IMR-90 (cell line): ENCODE data around the gene IFI44. TPM values are rescaled to one million over a fixed set of nuclear protein-coding genes. Genes with fewer than 3 reads are reported as not detected.

Experiments used
- ATAC-seq: fragments of 200-7000 bp; cut with Tn5 transposase; 2 replicates; pipeline ENCODE4 v1.9.1; 2020; ENCODE audit warnings: low read depth, mild to moderate bottlenecking, moderate library complexity
- BruUV-seq: library from RNA; stranded (reverse); fragments of 400-500 nt; replicated peaks from 2 replicates; lab custom pipeline; 2021; lab: Mats Ljungman, UMichigan
- CTCF ChIA-PET: fragments of 300-600 bp; formaldehyde crosslinking; extraction: SDS; loops from one replicate; lab custom pipeline; 2021; ENCODE audit warnings: antibody characterized with exemption; lab: Yijun Ruan, JAX
- POLR2A ChIA-PET: fragments of 300-600 bp; sonication (Branson Sonifier 250); formaldehyde crosslinking; loops from one replicate; lab custom pipeline; 2022; ENCODE audit warnings: antibody characterized with exemption; ENCODE audit not compliant: unreplicated experiment; lab: Charles Lee
- DNase-seq: peaks from one replicate; pipeline ENCODE4 v3.0.0; 2013
- H2AFZ ChIP-seq: replicated peaks from 2 replicates; pipeline ENCODE3; 2013; ENCODE audit warnings: low read length, mild to moderate bottlenecking; ENCODE audit not compliant: poor library complexity
- H2AK5ac ChIP-seq: 2 replicates; pipeline ENCODE4 v1.6.1; 2013; ENCODE audit warnings: low read depth, low read length, inconsistent platforms
- H2AK9ac ChIP-seq: replicated peaks from 2 replicates; pipeline ENCODE3; 2013; ENCODE audit warnings: mild to moderate bottlenecking, low read depth, low read length, moderate library complexity; ENCODE audit not compliant: poor library complexity
- H2BK120ac ChIP-seq: 2 replicates; pipeline ENCODE4 v1.6.1; 2013; ENCODE audit warnings: low read depth, low read length, inconsistent platforms
- H2BK15ac ChIP-seq: 3 replicates; pipeline ENCODE4 v1.6.1; 2013; ENCODE audit warnings: low read depth, low read length, inconsistent platforms
- H2BK20ac ChIP-seq: 2 replicates; pipeline ENCODE4 v1.6.1; 2013; ENCODE audit warnings: low read depth, mild to moderate bottlenecking, inconsistent platforms, low read length, moderate library complexity
- H2BK5ac ChIP-seq: 2 replicates; pipeline ENCODE4 v1.6.1; 2013; ENCODE audit warnings: mild to moderate bottlenecking, low read depth, low read length, inconsistent platforms; ENCODE audit not compliant: poor library complexity, severe bottlenecking
- H3K14ac ChIP-seq: replicated peaks from 2 replicates; pipeline ENCODE4 v1.6.1; 2013; ENCODE audit warnings: low read depth, low read length, inconsistent platforms
- H3K18ac ChIP-seq: 2 replicates; pipeline ENCODE4 v1.6.1; 2013; ENCODE audit warnings: low read depth, low read length, control low read depth
- H3K23ac ChIP-seq: 2 replicates; pipeline ENCODE4 v1.6.1; 2013; ENCODE audit warnings: low read depth, low read length, inconsistent platforms
- H3K27ac ChIP-seq: 2 replicates; pipeline ENCODE4 v1.5.1; 2013; ENCODE audit warnings: mild to moderate bottlenecking, control low read depth, low read length; ENCODE audit not compliant: insufficient read depth
- H3K27me3 ChIP-seq: 2 replicates; pipeline ENCODE4 v1.6.1; 2013; ENCODE audit warnings: low read length; ENCODE audit not compliant: control insufficient read depth, insufficient read depth
- H3K36me3 ChIP-seq: 2 replicates; pipeline ENCODE4 v1.6.1; 2013; ENCODE audit warnings: low read length, mixed read lengths; ENCODE audit not compliant: control insufficient read depth, insufficient read depth
- H3K4ac ChIP-seq: 2 replicates; pipeline ENCODE4 v1.6.1; 2013; ENCODE audit warnings: low read depth, low read length, inconsistent platforms
- H3K4me1 ChIP-seq: 2 replicates; pipeline ENCODE4 v1.6.1; 2013; ENCODE audit warnings: low read length, mixed read lengths; ENCODE audit not compliant: control insufficient read depth, insufficient read depth
- H3K4me2 ChIP-seq: 2 replicates; pipeline ENCODE4 v1.6.1; 2013; ENCODE audit warnings: low read depth, mild to moderate bottlenecking, control low read depth, low read length, moderate library complexity
- H3K4me3 ChIP-seq: 2 replicates; pipeline ENCODE4 v1.5.1; 2013; ENCODE audit warnings: low read depth, mild to moderate bottlenecking, control low read depth, low read length, moderate library complexity; ENCODE audit not compliant: insufficient read depth
- H3K56ac ChIP-seq: 2 replicates; pipeline ENCODE4 v1.6.1; 2013; ENCODE audit warnings: low read length, inconsistent platforms; ENCODE audit not compliant: insufficient read depth; ENCODE audit errors: extremely low read depth
- H3K79me1 ChIP-seq, 2 experiments: 2 replicates each; pipeline ENCODE4 v1.6.1; 2013; ENCODE audit warnings: low read length in 2 of 2, inconsistent platforms in 1 of 2, low read depth in 1 of 2
- H3K9ac ChIP-seq: 2 replicates; pipeline ENCODE4 v1.6.1; 2013; ENCODE audit warnings: low read depth, low read length, control low read depth
- H3K9me1 ChIP-seq: 2 replicates; pipeline ENCODE4 v1.6.1; 2013; ENCODE audit warnings: low read length, inconsistent platforms; ENCODE audit not compliant: insufficient read depth
- H3K9me3 ChIP-seq: 2 replicates; pipeline ENCODE4 v1.6.1; 2013; ENCODE audit warnings: low read length; ENCODE audit not compliant: control insufficient read depth, insufficient read depth
- H4K20me1 ChIP-seq: 2 replicates; pipeline ENCODE4 v1.6.1; 2013; ENCODE audit warnings: low read length, inconsistent platforms; ENCODE audit not compliant: insufficient read depth
- H4K5ac ChIP-seq: 2 replicates; pipeline ENCODE4 v1.6.1; 2013; ENCODE audit warnings: mild to moderate bottlenecking, low read depth, low read length, control low read depth
- H4K8ac ChIP-seq, 2 experiments: 2 replicates each; pipeline ENCODE4 v1.6.1; 2013; ENCODE audit warnings: low read depth in 2 of 2, low read length in 2 of 2, control low read depth in 1 of 2, inconsistent platforms in 1 of 2
- H4K91ac ChIP-seq: 2 replicates; pipeline ENCODE4 v1.6.1; 2013; ENCODE audit warnings: low read depth, low read length, inconsistent platforms; ENCODE audit not compliant: insufficient read depth
- CHD1 ChIP-seq: IDR thresholded peaks from 2 replicates; pipeline ENCODE4 v1.6.1; 2012; ENCODE audit warnings: low read depth, low read length, improper control_type of control experiment
- MAZ ChIP-seq: IDR thresholded peaks from 2 replicates; pipeline ENCODE4 v1.6.1; 2012; ENCODE audit warnings: low read depth, mild to moderate bottlenecking, low read length, improper control_type of control experiment, moderate library complexity, borderline replicate concordance
- MXI1 ChIP-seq: IDR thresholded peaks from 2 replicates; pipeline ENCODE4 v1.6.1; 2012; ENCODE audit warnings: low read depth, mild to moderate bottlenecking, low read length, moderate library complexity, borderline replicate concordance
- WGBS, 2 experiments: methylation state at CpG; one replicate each; pipeline versions ENCODE4 v1.1.5 to v1.1.7; 2013; ENCODE audit warnings: missing lambda C conversion rate in 2 of 2; ENCODE audit not compliant: insufficient read length in 1 of 2; ENCODE audit errors: extremely low coverage in 2 of 2; 5-methylcytosine and 5-hydroxymethylcytosine counted together
- dilution Hi-C: fragments of 300-500 bp; cut with HindIII; formaldehyde crosslinking; loops from one replicate; pipeline ENCODE4 v1.14.3; 2018; ENCODE audit warnings: low sequenced_read_pairs; ENCODE audit not compliant: unreplicated experiment
- in situ Hi-C: fragments of 300-500 bp; cut with MboI; formaldehyde crosslinking; loops from 3 replicates; pipeline ENCODE4 v1.14.3; 2019; ENCODE audit warnings: low sequenced_read_pairs, inconsistent platforms, mixed read lengths
- intact Hi-C: fragments of 100-400 bp; cut with micrococcal nuclease; formaldehyde crosslinking; loops from 2 replicates; pipeline ENCODE4 v1.10.0; 2022
- polyA plus RNA-seq, 3 experiments: library from polyadenylated mRNA; depleted of rRNA; stranded (reverse); fragments of >200 nt; gene quantifications; 2 replicates each; pipeline ENCODE4 v1.2.3, GENCODE V29; 2012; ENCODE audit warnings: low replicate concordance in 1 of 3
- total RNA-seq: library from RNA; depleted of rRNA; stranded (reverse); fragments of >200 nt; gene quantifications from 2 replicates; pipeline ENCODE4 v1.2.3, GENCODE V29; 2012

Gene IFI44
- total and polyA plus RNA-seq, 2 of the 4 experiments (the other 2 are of a cell fraction) = 2.2 to 2.7 TPM

DNA sequence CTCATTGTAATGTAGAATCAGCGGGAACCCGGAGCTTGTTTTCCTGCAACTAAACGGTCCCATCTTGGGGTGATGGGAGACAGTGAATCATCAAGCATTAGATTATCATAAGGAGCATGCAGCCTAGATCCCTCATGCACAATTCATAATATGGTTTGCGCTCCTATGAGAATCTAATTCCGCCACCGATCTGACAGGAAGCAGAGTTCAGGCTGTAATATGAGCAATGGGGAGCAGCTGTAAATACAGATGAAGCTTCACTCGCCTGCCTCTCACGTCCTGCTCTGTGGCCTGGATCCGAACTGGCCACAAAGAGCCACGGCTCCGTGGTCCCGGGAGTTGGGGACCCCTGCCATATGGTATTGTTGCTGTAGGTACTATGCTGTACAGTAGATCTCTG lies 1.6 kb downstream of the IFI44 start:
- Histone ChIP-seq H3K36me3 (no peaks in the 10 kb centered on the region), H4K91ac (no peak overlapping the region), H2AK9ac (no peak overlapping the region), H3K4ac (no peak overlapping the region), H2BK20ac (no peak overlapping the region), H3K4me1 (no peaks in the 10 kb centered on the region), H3K79me1 (no peaks in the 10 kb centered on the region), H3K4me2 (no peak overlapping the region), H3K56ac (no peak overlapping the region), H3K18ac (no peak overlapping the region), H3K9me1 (no peaks in the 10 kb centered on the region), H3K27ac (no peak overlapping the region), H3K14ac (no peak overlapping the region), H2AFZ (peak overlapping the region; percentile 73), H3K27me3 (no peaks in the 10 kb centered on the region), H3K9me3 (no peaks in the 10 kb centered on the region), H4K5ac (no peak overlapping the region), H2BK120ac (no peak overlapping the region), H3K9ac (no peak overlapping the region), H2BK5ac (no peak overlapping the region), H2BK15ac (no peak overlapping the region), H4K20me1 (no peaks in the 10 kb centered on the region), H3K4me3 (no peak overlapping the region), H3K23ac (no peak overlapping the region), H4K8ac (no peak overlapping the region), H2AK5ac (no peak overlapping the region)
- intact Hi-C loops = no loop called here
- peak; percentile 59 for ATAC-seq
- POLR2A ChIA-PET = no interaction called here
- in situ Hi-C loops = no loop called here
- BruUV-seq = no TSS peak
- peak; percentile 13 for DNase-seq
- TF ChIP-seq MXI1 = no peak
- TF ChIP-seq MAZ = no peak
- TF ChIP-seq CHD1 = no peak
- WGBS, 2 experiments = no CpG with 5 or more reads among the region's 12 CpGs
- CTCF ChIA-PET = no interaction called here
- dilution Hi-C loops = no loop called here
